NCI-H1048 (cell line): ENCODE measurements around the gene GBF1.

Experiments used
- DNase-seq: peaks from one replicate; lab custom pipeline; 2025; lab: John Stamatoyannopoulos, UW

Gene GBF1

GRCh38 chr10:102396317-102396650 lies 151.0 kb downstream of the GBF1 start:
- DNase-seq: no peak

DNA sequence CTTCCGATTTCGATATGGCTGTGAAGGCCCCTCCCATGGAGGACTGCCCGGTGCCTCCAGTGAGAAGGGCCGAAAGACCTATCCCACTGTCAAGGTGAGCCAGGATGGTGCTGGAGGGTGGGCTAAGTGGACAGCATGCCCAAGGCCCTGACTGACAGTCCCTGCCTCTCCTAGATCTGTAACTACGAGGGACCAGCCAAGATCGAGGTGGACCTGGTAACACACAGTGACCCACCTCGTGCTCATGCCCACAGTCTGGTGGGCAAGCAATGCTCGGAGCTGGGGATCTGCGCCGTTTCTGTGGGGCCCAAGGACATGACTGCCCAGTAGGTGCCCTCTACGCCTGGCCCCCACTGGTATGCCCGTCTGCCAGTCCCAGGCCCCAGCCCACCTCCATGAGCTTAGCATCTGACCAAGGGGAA lies 151.4 kb downstream of the GBF1 start:
- DNase-seq: no peak

DNA sequence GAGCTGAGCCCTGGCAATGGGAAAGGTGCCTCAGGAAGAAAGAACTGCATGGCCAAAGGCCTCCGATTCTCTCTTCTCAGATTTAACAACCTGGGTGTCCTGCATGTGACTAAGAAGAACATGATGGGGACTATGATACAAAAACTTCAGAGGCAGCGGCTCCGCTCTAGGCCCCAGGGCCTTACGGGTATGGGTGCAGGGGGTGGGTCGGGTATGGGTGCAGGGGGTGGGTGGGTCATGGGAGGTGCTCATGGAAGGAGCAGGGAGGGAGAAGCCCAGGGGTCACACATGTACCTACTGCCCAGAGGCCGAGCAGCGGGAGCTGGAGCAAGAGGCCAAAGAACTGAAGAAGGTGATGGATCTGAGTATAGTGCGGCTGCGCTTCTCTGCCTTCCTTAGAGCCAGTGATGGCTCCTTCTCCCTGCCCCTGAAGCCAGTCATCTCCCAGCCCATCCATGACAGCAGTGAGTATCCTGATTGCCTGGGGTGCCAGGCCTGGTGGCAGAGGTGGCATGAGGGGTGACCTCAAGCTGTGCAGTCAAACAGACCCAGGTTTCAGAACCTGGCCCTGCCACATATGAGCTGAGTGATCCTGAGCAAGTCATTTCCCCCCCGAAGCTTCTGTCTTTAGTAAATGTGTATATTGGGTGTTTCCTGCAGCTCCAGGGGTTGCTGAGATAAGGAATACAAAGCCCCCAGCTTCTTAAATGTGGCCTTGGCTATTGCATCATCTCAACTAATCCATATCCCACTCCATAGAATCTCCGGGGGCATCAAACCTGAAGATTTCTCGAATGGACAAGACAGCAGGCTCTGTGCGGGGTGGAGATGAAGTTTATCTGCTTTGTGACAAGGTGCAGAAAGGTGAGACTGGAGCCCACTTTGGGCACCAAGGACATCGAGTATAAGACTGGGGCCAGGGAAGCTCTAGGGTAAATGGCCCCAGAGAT lies 152.2 kb downstream of the GBF1 start:
- no peak for DNase-seq

- no peak for DNase-seq
Measured at GRCh38 chr10:102398172-102399020, 153.1 kb downstream of the GBF1 start.

- peak; percentile 55 for DNase-seq
Measured at GRCh38 chr10:102399217-102400021, 154.1 kb downstream of the GBF1 start.

- DNase-seq: no peak
Measured at GRCh38 chr10:102400076-102400475, 154.7 kb downstream of the GBF1 start.

- no peak for DNase-seq
Measured at GRCh38 chr10:102400598-102401341, 155.4 kb downstream of the GBF1 start.

DNA sequence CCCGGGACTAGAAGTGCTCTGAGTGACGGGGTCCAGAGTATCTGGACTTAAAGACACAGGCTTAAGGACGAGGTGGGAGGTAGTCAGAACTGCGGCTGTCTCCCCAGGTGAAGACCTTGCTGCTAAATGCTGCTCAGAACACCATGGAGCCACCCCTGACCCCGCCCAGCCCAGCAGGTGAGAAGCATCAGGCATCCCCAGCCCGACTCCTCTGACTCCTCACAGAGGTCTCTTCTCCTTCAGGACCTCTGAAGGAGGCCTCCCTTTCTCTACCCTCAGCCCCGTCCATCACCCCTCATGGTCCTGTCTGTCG lies 156.0 kb downstream of the GBF1 start:
- DNase-seq: no peak

DNA sequence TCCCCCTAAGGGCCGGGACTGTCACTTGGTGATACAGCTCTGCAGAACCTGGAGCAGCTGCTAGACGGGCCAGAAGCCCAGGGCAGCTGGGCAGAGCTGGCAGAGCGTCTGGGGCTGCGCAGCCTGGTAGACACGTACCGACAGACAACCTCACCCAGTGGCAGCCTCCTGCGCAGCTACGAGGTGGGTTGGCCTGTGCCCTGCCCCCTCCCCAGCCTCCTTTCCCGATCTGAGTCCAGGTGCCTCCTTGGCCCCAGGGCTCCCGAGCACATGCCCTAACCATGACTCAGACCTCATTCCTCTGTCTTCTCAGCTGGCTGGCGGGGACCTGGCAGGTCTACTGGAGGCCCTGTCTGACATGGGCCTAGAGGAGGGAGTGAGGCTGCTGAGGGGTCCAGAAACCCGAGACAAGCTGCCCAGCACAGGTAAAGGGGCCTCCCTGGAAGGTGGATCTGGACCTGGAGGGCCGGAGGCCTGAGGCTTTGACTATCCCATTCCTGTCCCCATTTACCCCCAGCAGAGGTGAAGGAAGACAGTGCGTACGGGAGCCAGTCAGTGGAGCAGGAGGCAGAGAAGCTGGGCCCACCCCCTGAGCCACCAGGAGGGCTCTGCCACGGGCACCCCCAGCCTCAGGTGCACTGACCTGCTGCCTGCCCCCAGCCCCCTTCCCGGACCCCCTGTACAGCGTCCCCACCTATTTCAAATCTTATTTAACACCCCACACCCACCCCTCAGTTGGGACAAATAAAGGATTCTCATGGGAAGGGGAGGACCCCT lies 156.6 kb downstream of the GBF1 start:
- DNase-seq: no peak

- DNase-seq: no peak
Measured at GRCh38 chr10:102402512-102402896, 157.2 kb downstream of the GBF1 start.

- no peak for DNase-seq
Measured at GRCh38 chr10:102403115-102403514, 157.8 kb downstream of the GBF1 start.

DNA sequence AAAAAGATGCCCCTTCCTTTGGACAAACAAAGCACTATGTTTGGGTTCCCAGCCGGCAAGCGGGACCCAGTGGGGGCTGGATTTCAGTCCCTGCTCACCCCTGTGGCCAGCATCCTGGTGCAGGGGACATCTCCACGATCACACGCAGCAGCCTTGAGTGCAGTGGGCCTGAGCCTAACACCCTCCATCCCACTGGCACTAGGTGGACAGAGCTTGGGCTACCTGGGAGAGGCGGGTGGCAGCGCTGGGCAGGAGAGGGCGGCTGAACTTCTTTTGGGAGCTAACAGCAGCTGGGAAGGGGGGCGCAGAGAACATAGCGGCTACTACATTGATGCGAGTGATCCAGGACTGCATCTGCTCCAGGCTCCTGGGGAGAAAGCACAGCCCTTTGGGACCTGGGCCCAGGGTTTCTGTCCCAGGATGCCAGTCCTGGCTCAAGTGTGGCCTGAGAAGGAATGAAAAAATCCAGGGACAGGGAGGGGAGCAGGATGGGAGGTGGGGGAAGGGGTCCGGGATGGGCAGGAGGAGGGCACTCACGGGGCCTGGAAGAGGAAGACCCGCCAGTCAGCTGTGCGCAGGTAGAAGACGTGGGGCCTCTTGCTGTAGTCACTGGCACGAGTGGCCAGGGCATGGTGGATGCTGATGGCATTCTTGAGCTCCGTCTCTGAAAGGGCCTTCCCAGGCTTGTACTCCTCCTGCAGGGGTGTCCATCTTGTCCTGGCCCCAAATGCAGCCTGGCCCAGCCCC lies 159.2 kb downstream of the GBF1 start:
- no peak for DNase-seq

- no peak for DNase-seq
Measured at GRCh38 chr10:102405108-102405571, 159.8 kb downstream of the GBF1 start.

DNA sequence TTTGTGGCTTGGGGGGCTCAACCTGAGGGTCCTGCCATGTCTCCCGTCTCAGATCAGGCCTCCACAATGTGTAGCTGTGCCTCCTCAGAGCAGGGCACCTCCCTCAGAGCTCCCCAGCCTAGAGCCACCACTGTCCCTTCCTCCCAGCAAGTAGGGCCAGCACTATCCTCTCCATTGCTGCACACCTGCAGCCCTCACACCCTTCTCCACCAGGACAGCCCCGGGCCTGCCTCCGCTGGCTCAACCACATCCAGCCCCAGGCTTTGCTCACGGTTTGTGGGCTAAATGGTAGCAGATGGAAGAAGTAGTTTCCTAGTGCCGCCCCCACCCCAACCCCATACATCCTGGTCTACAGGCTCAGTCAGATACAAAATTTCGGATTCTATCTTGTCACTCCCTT lies 160.3 kb downstream of the GBF1 start:
- no peak for DNase-seq

GRCh38 chr10:102406815-102407214 lies 161.5 kb downstream of the GBF1 start:
- no peak for DNase-seq

DNA sequence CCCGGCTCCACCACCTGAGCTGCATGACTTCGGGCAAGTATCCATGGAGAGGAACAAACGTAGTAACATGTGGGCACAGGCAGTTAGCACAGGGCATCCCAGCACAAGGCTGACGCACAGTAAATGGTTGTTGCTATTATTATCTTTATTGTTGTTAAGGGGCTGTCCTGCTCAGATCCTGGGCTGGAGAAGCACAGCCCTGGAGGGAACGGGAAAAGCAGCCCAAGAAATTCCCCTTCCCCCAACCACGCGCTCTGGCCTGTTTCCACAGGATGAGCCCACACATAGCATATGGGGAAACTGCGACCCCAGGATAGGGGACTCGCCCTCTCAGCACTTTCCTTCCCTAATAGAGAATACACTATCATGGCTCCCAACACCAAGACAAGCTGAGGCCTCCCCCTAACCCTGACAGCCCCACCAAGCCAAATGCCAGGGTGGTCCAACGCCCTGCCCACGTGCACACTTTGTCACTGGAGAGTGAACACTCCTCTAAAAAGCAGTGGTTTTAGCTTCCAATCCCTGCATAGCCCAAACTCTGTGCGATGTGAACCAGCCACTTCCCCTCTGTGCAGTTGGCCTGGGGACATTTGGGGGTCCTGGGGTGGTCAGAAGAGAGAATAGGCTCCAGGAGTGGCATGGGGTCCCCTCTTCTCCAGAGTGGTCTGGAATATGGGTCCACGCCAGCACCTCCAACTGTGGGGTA lies 162.2 kb downstream of the GBF1 start:
- no peak for DNase-seq

- no peak for DNase-seq
Measured at GRCh38 chr10:102408131-102408727, 162.9 kb downstream of the GBF1 start.

DNA sequence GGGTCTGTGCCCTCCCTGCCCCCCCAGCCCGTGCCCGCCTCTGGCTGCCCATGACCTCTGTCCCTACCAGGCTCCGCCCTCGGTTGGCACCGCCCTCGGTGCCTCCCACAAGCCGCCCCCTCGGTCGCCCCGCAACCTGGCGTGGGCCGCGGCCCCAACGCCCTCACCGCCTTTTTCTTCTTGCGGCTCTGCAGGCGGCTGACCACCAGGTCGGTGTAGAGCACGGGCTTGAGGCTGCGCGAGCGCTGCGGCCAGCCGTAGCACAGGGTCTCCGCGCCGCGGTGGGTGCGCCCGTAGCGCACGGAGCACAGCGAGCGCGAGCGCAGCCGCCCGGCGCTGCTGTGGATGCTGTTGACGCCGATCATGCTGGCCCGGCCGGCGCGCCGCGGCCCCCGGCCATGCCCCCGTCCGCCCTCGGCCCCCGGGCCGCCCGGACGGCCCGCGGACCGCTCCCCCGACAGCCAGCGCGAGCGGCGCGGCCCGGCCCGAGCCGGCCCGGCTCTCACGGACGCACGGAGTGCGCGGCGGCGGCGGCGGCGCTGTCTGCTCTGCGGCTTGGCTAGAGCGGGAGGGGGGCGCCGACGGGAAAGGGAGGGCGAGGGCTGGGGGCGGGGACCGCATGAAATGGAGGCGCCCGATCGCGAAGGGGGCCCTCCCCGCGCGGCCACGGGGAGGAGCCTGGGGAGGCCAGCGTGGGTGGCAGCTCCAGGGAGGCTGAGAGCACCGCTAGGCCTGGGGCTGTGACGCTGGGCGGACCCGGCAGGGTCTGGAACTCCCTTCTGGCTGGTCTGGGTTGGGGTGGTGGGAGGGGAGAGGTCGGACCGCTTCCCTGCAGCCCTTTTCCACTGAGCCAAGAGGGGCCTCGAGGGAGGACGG lies 163.6 kb downstream of the GBF1 start:
- no peak for DNase-seq
